GM12873 (cell line): ENCODE results near the gene MAPRE3.

Experiments
- TF ChIP-seq, protein P1 (sequence below): IDR thresholded peaks from 2 replicates; pipeline ENCODE4 v1.5.1; 2012; ENCODE audit warnings: low read depth, mild to moderate bottlenecking, moderate library complexity, low read length, control low read depth; ENCODE audit not compliant: insufficient read depth; ENCODE audit errors: missing control alignments

MAPRE3 gene

DNA sequence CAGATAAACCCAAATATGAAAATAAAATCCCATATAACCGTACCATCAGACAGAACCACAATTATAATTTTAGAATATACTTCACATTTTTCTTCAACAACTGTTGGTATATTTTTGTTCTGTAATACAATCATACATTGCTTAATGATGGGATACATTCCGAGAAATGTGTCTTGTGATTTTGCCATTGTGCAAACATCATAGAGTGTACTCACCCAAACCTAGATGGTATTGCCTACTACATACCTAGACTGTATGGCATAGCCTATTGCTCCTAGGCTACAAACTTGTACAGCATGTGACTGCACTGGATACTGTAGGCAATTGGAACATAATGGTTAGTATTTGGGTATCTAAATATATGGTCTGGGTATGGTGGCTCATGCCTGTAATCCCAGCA lies 30.6 kb downstream of the MAPRE3 start:
- TF ChIP-seq, protein P1, sequence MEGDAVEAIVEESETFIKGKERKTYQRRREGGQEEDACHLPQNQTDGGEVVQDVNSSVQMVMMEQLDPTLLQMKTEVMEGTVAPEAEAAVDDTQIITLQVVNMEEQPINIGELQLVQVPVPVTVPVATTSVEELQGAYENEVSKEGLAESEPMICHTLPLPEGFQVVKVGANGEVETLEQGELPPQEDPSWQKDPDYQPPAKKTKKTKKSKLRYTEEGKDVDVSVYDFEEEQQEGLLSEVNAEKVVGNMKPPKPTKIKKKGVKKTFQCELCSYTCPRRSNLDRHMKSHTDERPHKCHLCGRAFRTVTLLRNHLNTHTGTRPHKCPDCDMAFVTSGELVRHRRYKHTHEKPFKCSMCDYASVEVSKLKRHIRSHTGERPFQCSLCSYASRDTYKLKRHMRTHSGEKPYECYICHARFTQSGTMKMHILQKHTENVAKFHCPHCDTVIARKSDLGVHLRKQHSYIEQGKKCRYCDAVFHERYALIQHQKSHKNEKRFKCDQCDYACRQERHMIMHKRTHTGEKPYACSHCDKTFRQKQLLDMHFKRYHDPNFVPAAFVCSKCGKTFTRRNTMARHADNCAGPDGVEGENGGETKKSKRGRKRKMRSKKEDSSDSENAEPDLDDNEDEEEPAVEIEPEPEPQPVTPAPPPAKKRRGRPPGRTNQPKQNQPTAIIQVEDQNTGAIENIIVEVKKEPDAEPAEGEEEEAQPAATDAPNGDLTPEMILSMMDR = no peak

DNA sequence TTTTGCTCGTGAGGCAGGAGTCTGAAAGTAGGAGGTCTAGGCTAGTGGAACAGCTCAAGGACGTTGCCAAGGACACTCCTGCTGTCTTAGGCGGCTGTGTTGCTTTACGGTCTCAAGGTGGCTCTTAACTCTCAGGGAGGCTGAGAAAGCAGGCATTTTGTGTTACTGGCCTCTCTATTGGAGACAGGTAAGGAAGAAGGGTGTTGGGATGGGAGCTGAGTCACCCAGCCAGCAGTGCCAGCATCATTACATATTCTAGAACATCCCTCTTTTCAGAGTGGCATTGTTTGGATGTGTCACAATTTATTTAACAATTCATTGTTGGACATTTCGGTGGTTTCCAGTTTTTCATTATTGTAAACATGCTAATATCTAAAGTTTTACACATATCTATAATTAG lies 31.5 kb downstream of the MAPRE3 start:
- TF ChIP-seq, protein P1 = no peak

DNA sequence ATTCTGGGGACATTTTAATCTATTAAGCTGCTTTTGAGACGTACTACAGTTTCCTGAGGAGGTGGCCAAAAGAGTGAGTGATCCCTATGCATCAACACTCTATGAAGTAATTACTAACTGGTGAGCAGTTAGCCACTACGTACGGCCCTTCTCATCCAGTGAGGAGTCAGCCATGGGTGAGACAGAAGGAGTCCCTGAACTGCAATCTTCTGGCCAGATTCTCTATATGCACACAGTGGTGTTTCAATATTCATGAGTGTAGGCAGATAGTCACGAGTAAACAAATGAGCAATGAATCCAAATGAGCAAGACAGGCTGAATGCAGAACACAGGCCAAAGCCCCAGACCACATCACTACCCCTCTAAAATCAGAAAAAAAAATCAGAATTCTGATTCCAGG lies 32.6 kb downstream of the MAPRE3 start:
- TF ChIP-seq, protein P1 = no peak

DNA sequence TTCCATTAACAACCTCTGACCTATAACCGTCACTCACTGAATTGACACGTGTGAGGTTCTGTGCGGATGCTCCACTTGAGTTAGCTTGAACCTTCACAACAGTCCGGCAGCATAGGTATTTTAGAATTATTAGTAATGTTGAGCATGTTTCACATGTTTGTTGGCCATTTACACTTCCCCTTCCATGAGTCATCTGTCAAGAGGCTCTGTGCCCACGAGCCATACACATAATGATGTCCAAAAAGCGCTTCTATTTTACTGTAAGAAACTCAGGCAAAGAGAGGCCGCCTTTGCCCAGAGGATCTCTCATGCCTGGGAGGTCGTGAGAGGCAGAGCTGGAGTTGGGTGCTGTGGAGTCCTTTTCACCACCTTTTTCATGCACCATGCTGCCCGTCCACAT lies 33.4 kb downstream of the MAPRE3 start:
- TF ChIP-seq, protein P1 = no peak

DNA sequence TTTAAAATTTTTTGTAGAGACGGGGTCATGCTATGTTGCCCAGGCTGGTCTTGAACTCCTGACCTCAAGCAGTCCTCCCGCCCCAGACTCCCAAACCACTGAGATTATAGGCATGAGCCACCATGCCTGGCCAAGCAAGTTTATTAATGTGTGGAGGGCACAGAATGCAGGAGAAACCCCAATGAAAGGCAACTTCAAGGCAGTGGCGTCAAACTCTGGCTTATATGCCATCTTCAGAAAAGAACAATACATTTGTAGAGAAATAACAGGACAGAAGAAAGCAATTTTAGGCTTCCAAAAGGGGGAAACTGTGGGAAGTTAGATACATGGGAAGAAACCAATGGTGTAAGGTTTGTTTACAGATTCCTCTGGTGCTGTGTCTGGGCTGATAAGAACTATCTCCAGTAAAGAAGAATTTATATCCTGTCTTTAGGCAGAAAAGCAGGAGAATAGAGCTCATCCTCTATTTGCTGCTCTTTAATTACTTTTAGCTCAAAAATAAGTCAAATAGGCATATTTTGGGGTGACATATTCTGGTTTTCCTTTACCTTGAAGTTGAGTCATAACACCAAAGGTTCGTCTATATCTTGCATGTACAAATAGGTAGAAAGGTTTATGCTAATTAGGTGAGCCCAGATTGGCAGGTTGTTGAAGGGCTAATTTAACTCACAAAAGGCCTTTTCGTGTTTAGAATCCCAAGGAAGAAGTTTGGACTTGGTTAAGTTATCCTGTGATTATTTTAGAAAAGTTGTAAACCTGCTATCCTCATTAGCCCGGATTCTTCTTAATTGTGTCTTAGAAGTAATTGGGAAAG lies 36.4 kb downstream of the MAPRE3 start:
- TF ChIP-seq, protein P1 = no peak

DNA sequence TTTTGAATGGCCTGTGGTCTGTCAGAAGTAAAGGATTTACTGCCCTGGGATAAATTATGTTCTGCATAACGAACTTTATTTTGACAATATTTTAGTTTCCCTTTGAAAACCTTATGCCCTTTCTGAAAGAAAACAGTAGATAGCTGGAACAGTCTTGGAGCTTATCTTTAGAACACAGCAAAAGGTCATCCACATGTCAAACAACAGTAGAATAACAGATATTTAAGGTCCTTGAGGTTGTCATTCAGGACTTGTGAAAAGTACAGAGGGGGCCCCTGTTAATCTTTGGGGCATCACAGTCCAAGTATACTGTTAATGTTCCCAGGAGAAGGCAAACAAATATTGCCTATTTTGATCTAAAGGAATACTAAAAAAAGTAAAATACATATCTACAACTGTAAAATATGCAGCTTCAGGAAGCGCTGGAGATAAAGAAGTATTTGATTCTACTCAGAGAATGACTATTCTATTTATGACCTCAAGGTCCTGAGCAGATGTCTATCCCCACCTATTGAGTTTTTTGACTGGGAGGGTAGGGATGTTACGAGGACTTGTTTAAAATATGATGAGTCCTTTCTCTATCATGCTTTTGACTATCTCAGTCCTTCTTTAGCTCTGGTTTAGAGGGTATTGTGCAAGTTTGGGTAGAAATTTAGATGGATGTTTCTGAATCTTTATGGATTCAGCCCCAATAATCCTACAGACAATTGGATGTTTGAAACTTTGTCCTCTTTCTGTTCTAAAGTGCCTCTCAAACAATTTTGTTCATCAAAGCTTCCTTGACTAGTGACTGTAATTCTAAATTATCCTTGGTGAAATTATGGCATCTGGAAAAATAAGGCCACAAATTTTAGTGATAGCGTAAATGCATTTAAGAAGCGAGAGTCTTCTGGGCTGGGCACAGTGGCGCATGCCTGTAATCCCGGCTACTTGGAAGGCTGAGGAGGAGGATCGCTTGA lies 37.3 kb downstream of the MAPRE3 start:
- TF ChIP-seq, protein P1 = no peak

DNA sequence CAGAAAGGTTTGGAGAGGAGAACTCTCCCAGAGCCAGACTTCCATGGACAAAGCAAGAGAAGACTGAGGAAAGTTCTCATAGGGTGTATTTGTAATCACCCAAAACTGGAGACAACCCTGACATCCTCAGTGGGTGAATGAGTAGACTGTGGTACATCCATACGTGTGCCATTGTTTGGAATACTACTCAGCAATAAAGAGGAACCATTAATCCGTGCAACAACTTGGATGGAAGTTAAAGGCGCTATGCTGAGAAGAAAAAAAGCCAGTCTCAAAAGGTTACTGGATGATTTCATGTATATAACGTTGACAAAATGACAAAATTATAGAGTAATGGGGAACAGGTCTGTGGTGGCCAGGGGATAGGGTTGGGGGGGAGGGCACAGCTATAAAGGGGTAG lies 38.2 kb downstream of the MAPRE3 start:
- TF ChIP-seq, protein P1 = no peak
